KOPT-K1 (cell line): Measurements from ENCODE around the gene GBX1.

ENCODE experiments used
- H3K27ac ChIP-seq: fragments of 200-600 bp; sonication (generic); 2 replicates; pipeline ENCODE4 v1.5.1; 2016; ENCODE audit warnings: antibody characterized with exemption, mild to moderate bottlenecking, low read depth, low read length; ENCODE audit not compliant: poor library complexity, severe bottlenecking
- H3K36me3 ChIP-seq: fragments of 200-600 bp; sonication (generic); 2 replicates; pipeline ENCODE4 v1.5.1; 2017; ENCODE audit warnings: antibody characterized with exemption, mild to moderate bottlenecking, low read length, moderate library complexity; ENCODE audit not compliant: insufficient read depth
- H3K9me3 ChIP-seq: fragments of 200-600 bp; sonication (generic); 2 replicates; pipeline ENCODE4 v1.5.1; 2017; ENCODE audit warnings: antibody characterized with exemption, low read length, mild to moderate bottlenecking; ENCODE audit not compliant: insufficient read depth, poor library complexity, severe bottlenecking

GBX1 gene

DNA sequence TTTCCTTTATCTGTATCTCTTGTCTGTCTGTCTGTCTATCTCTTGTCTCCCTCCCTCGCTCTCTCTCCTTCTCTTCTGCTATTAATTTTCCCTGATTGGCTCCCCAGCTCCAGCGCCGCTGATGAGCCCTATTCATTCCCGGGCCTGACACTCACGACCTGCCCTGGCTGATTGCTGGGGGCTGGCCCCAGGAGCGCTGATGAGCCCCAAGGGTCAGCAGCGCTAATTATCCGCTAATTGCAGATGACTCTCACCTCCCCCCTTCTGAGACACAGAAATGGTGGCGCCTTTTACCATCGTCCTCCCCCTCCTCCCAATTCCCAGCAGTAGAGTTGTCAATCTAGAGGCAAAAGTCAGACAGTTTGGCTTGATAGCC is 1.3 kb upstream of the GBX1 start:
- Histone ChIP-seq H3K9me3 (no peaks in the 10 kb centered on the region), H3K27ac (no peak overlapping the region), H3K36me3 (no peaks in the 10 kb centered on the region)

DNA sequence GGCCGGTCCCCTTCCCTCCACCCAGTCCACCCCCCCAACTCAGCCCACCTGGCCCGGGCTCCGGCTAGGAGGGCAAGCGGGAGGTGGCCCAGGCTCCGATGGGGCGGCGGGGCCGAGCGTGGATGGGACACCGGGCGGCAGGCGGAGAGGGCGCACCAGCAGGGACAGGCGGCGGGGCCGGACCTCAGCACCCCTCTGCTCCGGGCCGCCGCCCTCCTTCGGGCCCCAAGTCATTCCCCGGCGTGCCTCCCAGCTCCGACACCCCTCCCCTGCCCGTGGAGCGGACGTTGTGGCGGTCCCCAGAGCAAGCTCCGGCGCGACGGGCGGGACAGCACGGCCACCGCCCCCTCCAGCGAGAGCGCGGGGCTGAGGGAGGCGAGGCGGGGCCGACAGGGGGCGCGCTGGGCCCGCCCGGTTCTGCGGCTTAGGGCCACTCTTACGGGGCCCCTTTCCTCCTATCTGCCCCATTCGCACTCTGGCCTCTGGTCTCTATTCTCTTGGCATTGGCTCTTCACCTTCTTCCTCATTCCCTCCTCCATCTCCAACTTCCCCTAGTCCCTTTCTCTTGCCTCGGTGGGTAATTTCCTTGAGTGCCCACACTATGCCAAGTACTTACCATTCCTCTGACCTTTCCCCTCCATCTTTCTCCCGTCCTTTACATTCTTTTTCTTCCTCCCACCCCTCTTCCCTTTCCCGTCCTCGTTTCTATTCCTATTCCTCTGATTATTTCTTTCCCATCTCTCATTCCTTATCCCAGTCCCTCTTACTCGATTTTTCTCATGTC is 701 bp upstream of the GBX1 start:
- H3K36me3 ChIP-seq = no peaks in the 10 kb centered on the region
- no peak overlapping the region for H3K27ac ChIP-seq
- no peaks in the 10 kb centered on the region for H3K9me3 ChIP-seq

DNA sequence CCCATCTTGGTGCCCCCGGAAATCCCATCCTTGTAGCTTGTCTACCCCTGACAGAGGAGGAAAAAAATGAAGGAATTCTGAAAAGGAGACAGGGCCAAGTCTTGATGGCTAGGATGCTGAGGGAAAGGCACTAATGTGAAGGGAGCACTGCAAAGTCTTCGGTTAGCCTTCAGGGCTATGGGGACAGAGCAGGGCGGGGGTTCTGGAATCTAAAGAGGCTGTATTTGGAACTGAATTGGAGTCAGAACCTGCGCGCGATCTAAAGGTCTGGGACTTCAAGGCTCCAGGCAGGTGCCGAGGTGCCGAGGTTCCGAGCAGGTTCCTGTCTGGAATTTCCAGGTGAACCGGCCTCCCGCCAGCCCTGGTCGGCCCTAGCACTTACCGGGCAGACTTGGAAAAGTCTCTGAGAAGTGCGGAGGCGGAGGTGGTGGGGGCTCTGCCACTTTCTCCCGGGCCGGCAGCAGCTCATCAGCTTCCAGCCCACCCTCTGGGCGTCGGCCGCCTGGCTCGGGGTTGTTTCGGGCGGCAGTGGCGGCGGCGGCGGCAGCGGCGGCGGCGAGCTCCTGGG is 781 bp downstream of the GBX1 start:
- Histone ChIP-seq H3K36me3 (no peaks in the 10 kb centered on the region), H3K27ac (no peak overlapping the region), H3K9me3 (no peaks in the 10 kb centered on the region)

DNA sequence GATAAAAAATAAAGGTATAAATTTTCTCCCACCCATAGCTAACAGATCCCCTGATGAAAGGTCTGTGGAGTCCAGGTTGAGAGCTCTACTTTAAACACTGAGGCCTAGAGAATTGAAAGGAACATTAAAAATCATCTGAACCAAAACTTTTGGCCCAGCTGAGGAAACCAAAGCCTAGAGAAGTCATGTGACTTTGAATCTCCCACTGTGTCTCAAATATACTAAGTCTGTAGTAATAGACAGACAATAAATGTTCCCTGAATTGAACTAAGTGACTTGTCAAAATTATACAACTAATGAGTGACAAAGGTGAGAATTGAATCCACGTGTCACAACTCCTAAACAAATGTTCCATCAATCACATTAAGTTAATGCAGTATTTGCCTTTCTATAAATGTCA is 5.7 kb downstream of the GBX1 start:
- no peaks in the 10 kb centered on the region for H3K36me3 ChIP-seq
- no peaks in the 10 kb centered on the region for H3K9me3 ChIP-seq
- no peak overlapping the region for H3K27ac ChIP-seq

DNA sequence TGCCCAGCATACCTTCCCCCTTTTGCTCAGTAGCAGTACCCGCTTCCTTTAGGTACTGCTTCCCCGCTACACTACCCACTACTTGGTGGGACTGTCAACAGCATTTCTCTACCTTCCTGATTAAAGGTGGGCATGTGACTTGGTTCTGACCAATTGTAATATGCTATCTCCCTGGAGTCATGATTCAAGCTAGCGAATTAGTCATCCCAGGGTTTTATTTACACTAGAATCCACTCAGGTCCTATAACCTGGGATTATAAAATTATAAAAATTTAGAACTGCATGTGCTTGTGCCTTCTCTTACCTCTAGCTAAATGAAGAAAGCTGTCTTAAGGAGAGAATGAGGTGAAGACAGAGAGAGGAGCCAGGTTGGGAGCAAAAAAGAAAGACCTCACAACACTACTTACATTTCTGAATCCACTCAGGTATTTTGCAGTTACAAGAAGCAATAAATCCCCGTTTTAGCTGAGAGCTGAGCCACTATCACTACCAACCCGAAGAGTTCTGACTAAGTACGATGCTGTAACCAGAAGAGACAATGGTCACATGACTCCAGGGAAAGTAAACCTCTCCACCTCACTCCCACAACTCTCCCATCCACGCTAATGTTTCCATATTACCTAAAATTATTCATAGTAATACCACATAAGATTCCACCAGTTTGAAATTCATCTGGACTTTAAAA is 9.7 kb downstream of the GBX1 start:
- no peaks in the 10 kb centered on the region for H3K9me3 ChIP-seq
- no peaks in the 10 kb centered on the region for H3K36me3 ChIP-seq
- no peak overlapping the region for H3K27ac ChIP-seq

DNA sequence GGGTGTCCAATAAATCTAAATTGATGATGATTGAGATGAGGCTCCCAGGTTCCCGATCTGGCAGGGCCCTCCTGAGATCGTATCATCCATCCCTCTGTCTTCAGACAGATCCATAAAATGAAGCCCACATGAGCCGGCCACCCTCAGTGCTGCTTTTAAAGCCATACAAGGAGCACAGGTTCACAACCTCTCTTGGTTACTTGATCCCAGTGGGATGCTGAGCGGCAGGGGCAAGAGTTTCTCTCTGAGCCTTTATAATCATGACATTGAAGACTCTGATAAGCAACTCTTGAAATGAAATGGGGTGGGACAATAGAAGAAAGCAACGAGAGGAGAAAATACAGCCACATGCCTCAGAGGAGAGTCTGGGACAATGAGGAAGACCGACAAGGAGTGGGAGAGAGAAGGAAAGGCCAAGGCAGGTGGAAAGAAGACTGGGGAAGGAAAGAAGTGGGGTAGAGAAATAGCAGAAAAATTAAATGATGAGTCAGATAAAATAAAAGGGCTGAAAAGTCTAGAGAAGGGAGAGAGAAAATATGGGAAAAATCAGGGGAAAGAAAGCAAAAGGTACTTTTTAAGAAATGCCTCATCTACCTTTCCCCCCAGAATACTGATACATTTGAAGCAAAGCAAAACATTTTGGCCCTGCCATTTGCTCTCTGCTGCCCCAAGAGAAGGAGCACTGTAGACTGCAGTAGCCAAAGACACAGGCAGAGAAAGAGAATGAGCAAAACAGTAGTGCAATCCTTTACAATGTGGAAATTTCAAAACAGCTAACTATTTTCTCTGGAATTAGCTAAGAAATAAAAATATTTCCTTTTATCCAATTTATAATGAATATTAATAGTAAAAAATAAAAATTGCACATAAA is 14.6 kb downstream of the GBX1 start:
- H3K27ac ChIP-seq = no peak overlapping the region
- H3K9me3 ChIP-seq = no peaks in the 10 kb centered on the region
- H3K36me3 ChIP-seq = no peaks in the 10 kb centered on the region

DNA sequence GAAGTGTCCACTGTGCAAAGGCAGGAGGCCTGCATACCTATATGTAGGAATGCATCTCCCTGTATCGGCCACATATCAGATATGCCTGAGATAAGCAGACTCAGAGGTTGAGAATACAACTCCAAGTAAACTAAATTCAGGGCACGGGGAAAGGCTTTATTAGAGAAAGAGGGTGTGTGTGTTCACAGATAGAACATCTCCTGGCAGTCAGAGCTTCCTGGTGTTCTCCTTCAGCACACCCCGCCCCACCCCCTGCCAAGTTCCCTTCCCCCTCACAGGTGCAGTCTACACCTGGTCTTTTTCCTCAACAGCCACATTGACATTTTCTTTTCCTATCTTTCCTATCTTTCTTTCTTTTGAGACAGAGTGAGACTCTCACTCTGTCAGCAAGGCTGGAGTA is 17.1 kb downstream of the GBX1 start:
- Histone ChIP-seq H3K9me3 (no peaks in the 10 kb centered on the region), H3K27ac (no peak overlapping the region), H3K36me3 (no peaks in the 10 kb centered on the region)

DNA sequence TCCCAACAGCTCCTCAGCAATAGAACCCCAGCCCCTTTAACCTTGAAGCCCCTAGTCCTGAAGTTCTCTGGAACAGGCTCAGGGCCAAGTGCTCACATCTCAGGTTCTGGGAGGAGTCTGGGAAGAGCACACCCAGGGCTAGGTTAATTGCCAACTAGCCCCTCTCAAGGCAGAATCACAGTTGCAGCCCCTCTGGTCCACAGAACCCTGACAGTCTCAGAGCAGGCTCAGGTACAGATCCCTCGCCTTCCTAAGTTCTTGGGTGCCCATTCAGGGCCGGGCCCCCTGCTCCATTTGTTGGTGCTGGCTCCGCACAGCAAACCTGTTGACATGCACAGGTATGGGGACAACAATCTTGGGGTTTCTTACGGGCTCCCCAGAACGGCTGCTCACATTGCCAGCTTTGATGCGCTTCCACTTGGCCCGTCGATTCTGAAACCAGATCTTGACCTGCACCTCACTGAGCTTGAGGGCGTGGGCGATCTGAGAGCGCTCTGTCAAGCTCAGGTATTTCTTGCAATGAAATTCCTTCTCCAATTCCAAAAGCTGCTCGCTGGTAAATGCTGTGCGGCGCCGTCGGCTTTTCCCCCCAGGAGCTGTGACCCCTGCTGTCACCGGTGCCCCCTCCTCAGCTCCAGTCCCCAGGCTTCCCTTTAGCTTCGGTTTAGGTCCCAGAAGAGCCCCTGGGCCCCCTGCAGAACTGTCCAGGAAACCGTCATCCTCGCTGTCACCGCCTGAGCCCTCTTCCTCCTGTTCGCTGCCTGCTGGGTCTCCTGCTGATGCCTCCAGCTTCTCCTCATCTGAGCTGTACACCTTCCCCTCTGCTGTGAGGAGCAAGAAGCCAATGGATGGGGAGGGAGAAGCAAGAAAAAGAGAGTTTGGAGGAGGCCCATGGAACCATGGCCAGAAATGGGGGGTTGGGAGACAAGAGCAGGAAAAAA is 18.9 kb downstream of the GBX1 start:
- Histone ChIP-seq H3K36me3 (no peaks in the 10 kb centered on the region; the same call in 1 of the 2 replicates), H3K27ac (no peak overlapping the region), H3K9me3 (no peaks in the 10 kb centered on the region)

DNA sequence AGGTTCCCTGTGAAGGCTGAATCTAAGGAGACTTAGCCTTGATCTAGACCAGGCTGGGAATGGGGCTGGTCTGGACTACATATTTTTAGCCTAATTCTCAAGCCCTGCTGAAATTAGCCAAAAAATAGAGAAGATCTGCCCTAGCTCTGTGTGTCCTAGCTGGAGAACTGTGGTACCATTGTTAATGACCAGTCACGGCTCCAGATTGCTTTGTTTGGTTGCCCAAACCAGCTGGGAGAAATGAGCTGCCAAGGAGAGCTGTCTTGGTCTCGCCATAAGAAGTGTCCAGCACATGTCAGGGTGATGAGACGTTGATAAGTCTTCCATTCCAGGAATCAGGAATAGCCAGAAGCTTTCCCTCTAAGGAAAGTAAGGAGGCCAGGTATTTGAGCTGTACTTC is 20.7 kb downstream of the GBX1 start:
- Histone ChIP-seq H3K27ac (no peak overlapping the region), H3K9me3 (no peaks in the 10 kb centered on the region), H3K36me3 (no peaks in the 10 kb centered on the region; the same call in 1 of the 2 replicates)

DNA sequence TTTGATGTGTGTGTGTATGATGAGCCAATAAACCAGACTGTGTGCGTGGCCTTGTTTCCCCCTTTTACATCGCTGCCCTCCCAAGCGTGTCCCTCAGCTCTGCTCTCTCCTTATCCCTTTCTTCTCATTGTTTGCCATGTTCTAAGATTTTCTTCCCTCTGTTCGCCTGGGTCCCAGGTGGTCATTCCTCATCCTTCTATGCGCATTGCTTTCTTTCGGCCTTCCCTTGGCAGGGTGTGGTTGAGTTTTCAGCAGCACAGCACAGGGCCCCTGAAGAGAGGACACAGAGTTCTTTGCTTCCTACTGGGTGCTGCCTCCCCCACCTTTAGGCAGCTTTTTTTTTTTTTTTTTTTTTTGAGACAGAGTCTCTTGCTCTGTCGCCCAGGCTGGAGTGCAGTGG is 23.1 kb downstream of the GBX1 start:
- Histone ChIP-seq H3K27ac (no peak overlapping the region), H3K36me3 (no peaks in the 10 kb centered on the region; the same call in 1 of the 2 replicates), H3K9me3 (no peaks in the 10 kb centered on the region)

DNA sequence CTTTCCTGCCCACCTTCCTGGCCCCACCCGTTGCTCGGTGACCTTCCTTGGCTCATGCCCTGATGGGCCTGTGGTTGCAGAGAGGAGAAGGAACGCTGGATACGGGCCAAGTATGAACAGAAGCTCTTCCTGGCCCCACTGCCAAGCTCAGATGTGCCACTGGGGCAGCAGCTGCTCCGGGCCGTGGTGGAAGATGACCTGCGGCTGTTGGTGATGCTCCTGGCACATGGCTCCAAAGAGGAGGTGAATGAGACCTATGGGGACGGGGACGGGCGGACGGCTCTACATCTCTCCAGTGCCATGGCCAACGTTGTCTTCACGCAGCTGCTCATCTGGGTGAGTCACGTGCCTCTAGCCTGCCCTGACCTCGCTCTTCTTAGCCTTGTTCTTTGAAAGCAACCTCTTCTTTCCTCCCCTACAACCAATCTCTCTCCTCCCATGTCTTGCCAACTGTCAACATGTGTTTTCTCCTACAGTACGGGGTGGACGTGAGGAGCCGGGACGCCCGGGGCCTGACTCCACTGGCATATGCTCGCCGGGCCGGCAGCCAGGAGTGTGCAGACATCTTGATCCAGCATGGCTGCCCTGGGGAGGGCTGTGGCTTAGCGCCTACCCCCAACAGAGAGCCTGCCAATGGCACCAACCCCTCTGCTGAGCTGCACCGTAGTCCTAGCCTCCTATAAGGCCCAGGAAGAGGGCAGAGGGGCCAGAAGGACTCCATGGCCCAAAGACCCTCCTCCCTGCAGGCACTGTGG is 24.1 kb downstream of the GBX1 start:
- no peaks in the 10 kb centered on the region for H3K9me3 ChIP-seq
- H3K27ac ChIP-seq = no peak overlapping the region
- no peaks in the 10 kb centered on the region; the same call in 1 of the 2 replicates for H3K36me3 ChIP-seq

DNA sequence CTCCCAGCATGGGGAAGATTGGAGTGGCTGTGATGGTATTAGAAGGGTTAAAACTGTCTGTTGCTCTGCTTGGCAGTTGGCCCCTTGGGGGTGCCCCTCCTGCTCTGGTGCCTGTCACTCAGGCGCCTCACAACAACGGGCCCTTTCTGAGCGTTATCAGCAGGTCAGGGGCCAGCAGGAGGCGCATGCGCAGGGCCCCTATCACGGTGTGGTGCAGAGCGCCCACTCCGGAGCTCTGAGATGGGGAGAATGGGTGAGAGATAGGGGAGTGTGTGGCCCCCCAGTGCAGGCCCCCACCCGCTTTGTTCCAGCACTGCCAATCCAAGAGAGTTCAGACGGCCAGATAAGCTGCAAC is 24.8 kb downstream of the GBX1 start:
- Histone ChIP-seq H3K27ac (no peak overlapping the region), H3K9me3 (no peaks in the 10 kb centered on the region), H3K36me3 (no peaks in the 10 kb centered on the region; the same call in 1 of the 2 replicates)

DNA sequence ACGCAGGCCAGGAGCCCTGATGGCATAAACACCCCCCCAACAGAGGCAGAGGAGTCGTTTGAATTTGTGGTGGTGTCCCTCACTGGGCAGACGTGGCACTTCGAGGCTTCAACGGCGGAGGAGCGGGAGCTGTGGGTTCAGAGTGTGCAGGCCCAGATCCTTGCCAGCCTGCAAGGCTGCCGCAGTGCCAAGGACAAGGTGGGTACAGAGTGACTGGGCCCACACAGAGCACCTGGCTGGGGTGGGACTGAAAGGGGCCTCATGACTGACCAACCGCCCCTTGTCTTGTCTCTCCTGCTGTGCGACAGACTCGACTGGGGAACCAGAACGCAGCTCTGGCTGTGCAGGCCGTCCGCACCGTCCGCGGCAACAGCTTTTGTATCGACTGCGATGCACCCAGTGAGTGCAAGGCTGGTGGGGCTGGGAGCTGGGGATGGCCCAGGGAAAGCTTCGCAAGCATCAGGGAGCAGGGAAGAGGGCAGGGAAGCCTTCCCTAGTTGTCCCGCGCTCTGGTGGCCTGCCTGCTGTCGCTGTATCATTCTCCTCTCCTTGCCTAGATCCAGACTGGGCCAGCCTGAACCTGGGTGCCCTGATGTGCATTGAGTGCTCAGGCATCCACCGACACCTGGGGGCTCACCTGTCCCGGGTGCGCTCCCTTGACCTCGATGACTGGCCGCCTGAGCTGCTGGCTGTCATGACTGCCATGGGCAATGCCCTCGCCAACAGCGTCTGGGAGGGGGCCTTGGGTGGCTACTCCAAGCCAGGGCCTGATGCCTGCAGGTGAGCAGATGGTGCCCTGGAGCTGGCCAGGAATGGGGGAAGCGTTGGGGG is 25.4 kb downstream of the GBX1 start:
- Histone ChIP-seq H3K9me3 (no peaks in the 10 kb centered on the region), H3K36me3 (no peaks in the 10 kb centered on the region; the same call in 1 of the 2 replicates), H3K27ac (no peak overlapping the region)
